K562 (cell line): ENCODE data around the gene VPREB3. TPM values are rescaled to one million over a fixed set of nuclear protein-coding genes. Genes with fewer than 3 reads are reported as not detected.

Experiments used
- ELK3 ChIP-seq: fragments of 450-650 bp; formaldehyde crosslinking; IDR thresholded peaks from 2 replicates; pipeline ENCODE4 v1.4.0; 2020; ENCODE audit warnings: mild to moderate bottlenecking
- ILK ChIP-seq: fragments of 450-650 bp; IDR thresholded peaks from 2 replicates; pipeline ENCODE4 v1.6.1; 2016; ENCODE audit warnings: missing genetic modification characterization, low read depth, mild to moderate bottlenecking, missing compliant biosample characterization, moderate library complexity, borderline replicate concordance
- MBD2 ChIP-seq: sonication (generic); IDR thresholded peaks from 2 replicates; pipeline ENCODE4 v1.6.1; 2016; ENCODE audit warnings: low read depth, borderline replicate concordance
- MCM5 ChIP-seq: fragments of 450-650 bp; IDR thresholded peaks from 2 replicates; pipeline ENCODE4 v1.6.1; 2016; ENCODE audit warnings: low read depth
- MGA ChIP-seq: fragments of 450-650 bp; IDR thresholded peaks from 2 replicates; pipeline ENCODE4 v1.6.1; 2016; ENCODE audit warnings: mild to moderate bottlenecking, moderate library complexity
- RBM22 ChIP-seq: fragments of 200-400 bp; formaldehyde crosslinking; IDR thresholded peaks from 2 replicates; pipeline ENCODE4 v1.6.1; 2018; ENCODE audit warnings: low read length, low read depth; ENCODE audit not compliant: poor library complexity, severe bottlenecking
- ZC3H8 ChIP-seq: fragments of 450-650 bp; IDR thresholded peaks from 2 replicates; pipeline ENCODE4 v1.6.1; 2017
- ZNF518B ChIP-seq: fragments of 250-450 bp; sonication (Bioruptor Pico); IDR thresholded peaks from 2 replicates; pipeline ENCODE4 v1.5.0; 2021; ENCODE audit warnings: mild to moderate bottlenecking, moderate library complexity
- polyA plus RNA-seq, 8 experiments: library from polyadenylated mRNA; depleted of rRNA in 4 of 8; stranded (reverse) in 5 of 8; unstranded in 3 of 8; fragments of >200 nt; fragmentation: Nextera tagmentation in 2 of 8; fragmentation: Illumina TruSeq in 1 of 8; extraction: Ambion mirVana in 2 of 8; extraction: Trizol in 1 of 8; gene quantifications; 2 replicates each; pipeline versions ENCODE4 v1.2.1 to v1.2.3, GENCODE V29; 2011 to 2014; ENCODE audit warnings: inconsistent platforms in 1 of 8, missing spikeins in 1 of 8
- total RNA-seq, 7 experiments: library from RNA; depleted of rRNA in 6 of 7; stranded (reverse); fragments of >200 nt in 6 of 7; fragmentation: Illumina TruSeq in 2 of 7; extraction: Trizol in 2 of 7; gene quantifications; 2 replicates each; pipeline versions ENCODE4 v1.2.1 to v1.2.3, GENCODE V29; 2011 to 2021; ENCODE audit warnings: low replicate concordance in 1 of 7

Gene VPREB3
- total and polyA plus RNA-seq, 9 of the 15 experiments (the other 6 are each of a cell fraction or from before 2014, with no cell fraction given), result 0.14 to 0.71 (median 0.20) TPM; not detected in 6

GRCh38 chr22:23716811-23717801 is 37.1 kb downstream of the VPREB3 start (continued):
- TF ChIP-seq MGA, result peak; percentile 81
- no peak for TF ChIP-seq MCM5
- peak; percentile 72 for TF ChIP-seq MBD2
- no peak for TF ChIP-seq ZNF518B
- no peak for TF ChIP-seq ELK3 (CRISPR knock-in tag)
- no peak for TF ChIP-seq RBM22
- TF ChIP-seq ILK (tag), result no peak
- no peak for TF ChIP-seq ZC3H8
